Mesenchymal stem cell (in vitro differentiated cells and primary cell): ENCODE results near the gene MEIS2.
A peak's percentile ranks its signal among the peaks of the same experiment; 100 is the strongest.

Experiments
- DNase-seq: peaks from one replicate; pipeline ENCODE4 v3.0.0-alpha.2; 2013
- H2AFZ ChIP-seq: one replicate; pipeline ENCODE4 v1.6.1; 2013; ENCODE audit warnings: low read depth, mild to moderate bottlenecking, control low read depth, inconsistent platforms, low read length, moderate library complexity
- H2AK5ac ChIP-seq: 2 replicates; pipeline ENCODE4 v1.6.1; 2013; ENCODE audit warnings: low read length, moderate library complexity, mild to moderate bottlenecking, inconsistent platforms; ENCODE audit not compliant: severe bottlenecking
- H2BK120ac ChIP-seq: one replicate; pipeline ENCODE4 v1.6.1; 2013; ENCODE audit warnings: low read depth, mild to moderate bottlenecking, inconsistent platforms, low read length, moderate library complexity
- H2BK12ac ChIP-seq, 2 experiments: one replicate each; pipeline ENCODE4 v1.6.1; 2013; ENCODE audit warnings: inconsistent platforms in 2 of 2, low read length in 2 of 2, mild to moderate bottlenecking in 2 of 2, moderate library complexity in 2 of 2, control low read depth in 1 of 2
- H2BK15ac ChIP-seq: one replicate; pipeline ENCODE4 v1.6.1; 2013; ENCODE audit warnings: mild to moderate bottlenecking, low read depth, inconsistent platforms; ENCODE audit not compliant: poor library complexity, severe bottlenecking
- H2BK5ac ChIP-seq: 2 replicates; pipeline ENCODE4 v1.6.1; 2013; ENCODE audit warnings: low read depth, mild to moderate bottlenecking, low read length, control low read depth, inconsistent platforms; ENCODE audit not compliant: poor library complexity, severe bottlenecking
- H3K14ac ChIP-seq, 2 experiments: one replicate each; pipeline ENCODE4 v1.6.1; 2013; ENCODE audit warnings: inconsistent platforms in 2 of 2, low read length in 2 of 2, control low read depth in 1 of 2, mild to moderate bottlenecking in 1 of 2, moderate library complexity in 1 of 2
- H3K18ac ChIP-seq, 2 experiments: one replicate each; pipeline ENCODE4 v1.6.1; 2013; ENCODE audit warnings: inconsistent platforms in 2 of 2, low read length in 2 of 2, control low read depth in 1 of 2, low read depth in 1 of 2, mild to moderate bottlenecking in 1 of 2
- H3K23ac ChIP-seq, 2 experiments: one replicate each; pipeline ENCODE4 v1.6.1; 2013; ENCODE audit warnings: inconsistent platforms in 2 of 2, low read length in 2 of 2, mild to moderate bottlenecking in 2 of 2, moderate library complexity in 2 of 2, control low read depth in 1 of 2
- H3K27ac ChIP-seq: 2 replicates; pipeline ENCODE4 v1.5.1; 2013; ENCODE audit warnings: mild to moderate bottlenecking, moderate library complexity, low read length, control low read depth, inconsistent platforms; ENCODE audit not compliant: poor library complexity, severe bottlenecking
- H3K27me3 ChIP-seq, 2 experiments: 2 replicates each; pipeline versions ENCODE4 v1.6.1 to v1.7.0; 2013; ENCODE audit warnings: low read length in 2 of 2, mild to moderate bottlenecking in 2 of 2, moderate library complexity in 2 of 2, control low read depth in 1 of 2, inconsistent platforms in 1 of 2; ENCODE audit not compliant: control insufficient read depth in 1 of 2, insufficient read depth in 1 of 2
- H3K36me3 ChIP-seq, 2 experiments: 2 replicates each; pipeline versions ENCODE4 v1.6.1 to v1.7.0; 2013; ENCODE audit warnings: low read length in 2 of 2, control low read depth in 1 of 2, inconsistent platforms in 1 of 2, low read depth in 1 of 2, mild to moderate bottlenecking in 1 of 2; ENCODE audit not compliant: insufficient read depth in 2 of 2, control insufficient read depth in 1 of 2
- H3K4ac ChIP-seq, 2 experiments: one replicate each; pipeline ENCODE4 v1.6.1; 2013; ENCODE audit warnings: inconsistent platforms in 2 of 2, low read length in 2 of 2, mild to moderate bottlenecking in 2 of 2, moderate library complexity in 2 of 2, control low read depth in 1 of 2, low read depth in 1 of 2
- H3K4me1 ChIP-seq: 2 replicates; pipeline ENCODE4 v1.6.1; 2013; ENCODE audit warnings: low read depth, low read length, control low read depth; ENCODE audit not compliant: control insufficient read depth, insufficient read depth
- H3K4me2 ChIP-seq: 2 replicates; pipeline ENCODE4 v1.6.1; 2013; ENCODE audit warnings: low read length, mild to moderate bottlenecking, inconsistent platforms; ENCODE audit not compliant: poor library complexity, severe bottlenecking
- H3K4me3 ChIP-seq, 2 experiments: 2 replicates each; pipeline versions ENCODE4 v1.5.1 to v1.7.0; 2013; ENCODE audit warnings: low read length in 2 of 2, mild to moderate bottlenecking in 2 of 2, control low read depth in 1 of 2, low read depth in 1 of 2; ENCODE audit not compliant: insufficient read depth in 1 of 2
- H3K79me1 ChIP-seq: replicated peaks from 2 replicates; pipeline ENCODE4 v1.6.1; 2013; ENCODE audit warnings: mild to moderate bottlenecking, control low read depth, low read length, inconsistent platforms; ENCODE audit not compliant: poor library complexity, severe bottlenecking
- H3K9ac ChIP-seq: 2 replicates; pipeline ENCODE4 v1.7.0; 2013; ENCODE audit warnings: mild to moderate bottlenecking, low read length, moderate library complexity
- H3K9me3 ChIP-seq: 2 replicates; pipeline ENCODE4 v1.7.0; 2013; ENCODE audit warnings: mild to moderate bottlenecking, low read length; ENCODE audit not compliant: control insufficient read depth
- H4K8ac ChIP-seq: one replicate; pipeline ENCODE4 v1.6.1; 2013; ENCODE audit warnings: inconsistent platforms, mild to moderate bottlenecking, low read length, moderate library complexity
- H4K91ac ChIP-seq: one replicate; pipeline ENCODE4 v1.6.1; 2013; ENCODE audit warnings: mild to moderate bottlenecking, low read length, inconsistent platforms
- WGBS: methylation state at CpG from one replicate; pipeline ENCODE4 v1.1.7; 2013; ENCODE audit warnings: mixed read lengths; 5-methylcytosine and 5-hydroxymethylcytosine counted together

Gene MEIS2

GRCh38 chr15:37015451-37015850 is 84.9 kb downstream of the MEIS2 start:
- Histone ChIP-seq H2BK120ac (no peak overlapping the region), H3K14ac (no peak overlapping the region), H2AK5ac (no peak overlapping the region), H3K27me3 (no peaks in the 10 kb centered on the region), H3K18ac (peak overlapping the region; percentile 10 to 73), H3K23ac (peak overlapping the region in 1 of 2 experiments; percentile 80), H3K4ac (peak overlapping the region in 1 of 2 experiments; percentile 15), H3K4me1 (no peaks in the 10 kb centered on the region), H4K8ac (no peak overlapping the region), H3K36me3 (peaks cover 0 to 29% of the 10 kb centered on the region in 2 experiments), H3K4me2 (no peak overlapping the region), H2BK12ac (peak overlapping the region in 1 of 2 experiments; percentile 31), H3K79me1 (peaks cover 11% of the 10 kb centered on the region), H3K9ac (peak overlapping the region; percentile 92), H2BK15ac (peak overlapping the region; percentile 80), H3K9me3 (no peaks in the 10 kb centered on the region), H3K27ac (no peak overlapping the region), H4K91ac (no peak overlapping the region), H2AFZ (no peak overlapping the region), H3K4me3 (peak overlapping the region in 1 of 2 experiments; percentile 58), H2BK5ac (no peak overlapping the region)
- DNase-seq = no peak
- 87% methylated on average over 2 of the region's 4 CpGs for WGBS

DNA sequence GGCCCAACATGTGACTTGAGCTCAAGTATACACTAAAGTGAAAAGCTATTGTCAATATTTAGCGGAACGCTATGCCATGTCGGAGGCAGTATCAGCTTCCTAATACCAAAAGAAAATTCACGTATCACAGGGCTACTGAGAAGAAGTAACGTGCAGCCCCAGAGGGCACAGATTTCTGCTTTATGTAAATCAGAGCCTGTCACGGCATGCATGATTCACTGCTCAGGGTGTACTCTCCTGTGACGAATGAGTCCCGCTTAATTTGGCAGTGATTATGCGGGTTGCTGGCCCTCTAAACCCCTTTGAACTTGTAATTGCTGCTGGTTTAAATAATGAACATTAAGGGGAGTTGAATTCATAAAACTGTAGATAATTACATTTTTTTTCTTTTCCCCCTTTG is 85.3 kb downstream of the MEIS2 start:
- H3K36me3 ChIP-seq = peaks cover 0 to 29% of the 10 kb centered on the region in 2 experiments
- no peaks in the 10 kb centered on the region for H3K4me1 ChIP-seq
- H3K9ac ChIP-seq = peak overlapping the region; percentile 92
- no peak overlapping the region for H2AFZ ChIP-seq
- H4K91ac ChIP-seq = no peak overlapping the region
- H3K79me1 ChIP-seq = peaks cover 11% of the 10 kb centered on the region
- H2BK15ac ChIP-seq = no peak overlapping the region
- H3K9me3 ChIP-seq = no peaks in the 10 kb centered on the region
- H3K14ac ChIP-seq = peak overlapping the region in 1 of 2 experiments; percentile 39
- H3K4me3 ChIP-seq = peak overlapping the region in 1 of 2 experiments; percentile 58
- H3K4ac ChIP-seq = peak overlapping the region in 1 of 2 experiments; percentile 44
- no peak overlapping the region for H2BK5ac ChIP-seq
- no peak overlapping the region for H4K8ac ChIP-seq
- no peak overlapping the region for H2BK120ac ChIP-seq
- no peak overlapping the region for H3K27ac ChIP-seq
- DNase-seq = peak; percentile 55
- H2BK12ac ChIP-seq = no peak overlapping the region
- no peaks in the 10 kb centered on the region for H3K27me3 ChIP-seq
- no peak overlapping the region for H3K23ac ChIP-seq
- no peak overlapping the region for H3K4me2 ChIP-seq
- WGBS = 72% methylated on average over 9 of the region's 9 CpGs
- peak overlapping the region in 1 of 2 experiments; percentile 73 for H3K18ac ChIP-seq
- no peak overlapping the region for H2AK5ac ChIP-seq

DNA sequence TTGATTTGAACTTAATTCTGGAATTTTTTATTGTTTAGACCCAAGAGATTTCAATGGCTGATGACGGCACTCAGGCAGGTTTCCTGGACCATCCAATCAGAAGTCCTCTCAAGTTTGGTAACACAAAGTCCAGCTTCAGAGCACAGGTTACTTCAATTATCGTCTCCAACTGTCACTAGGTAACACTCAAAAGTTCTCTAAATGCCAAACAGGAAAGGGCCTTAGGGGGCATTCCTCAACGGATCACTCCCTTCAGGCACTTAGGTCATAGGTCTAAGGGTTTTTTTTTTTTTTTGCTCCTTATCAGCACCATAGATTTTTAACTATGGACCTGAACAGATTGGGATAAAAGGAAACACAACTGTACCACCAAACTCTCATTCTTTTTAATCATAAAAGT is 85.8 kb downstream of the MEIS2 start:
- Histone ChIP-seq H3K27ac (no peak overlapping the region), H3K4ac (no peak overlapping the region), H2BK5ac (no peak overlapping the region), H3K4me2 (no peak overlapping the region), H3K18ac (no peak overlapping the region), H3K23ac (no peak overlapping the region), H2BK120ac (no peak overlapping the region), H3K79me1 (peaks cover 11% of the 10 kb centered on the region), H3K27me3 (no peaks in the 10 kb centered on the region), H2AK5ac (no peak overlapping the region), H3K9me3 (no peaks in the 10 kb centered on the region), H3K4me1 (no peaks in the 10 kb centered on the region), H3K36me3 (peaks cover 0 to 29% of the 10 kb centered on the region in 2 experiments), H2BK15ac (no peak overlapping the region), H3K4me3 (no peak overlapping the region), H3K9ac (peak overlapping the region; percentile 92), H2BK12ac (no peak overlapping the region), H3K14ac (no peak overlapping the region), H4K8ac (no peak overlapping the region), H4K91ac (no peak overlapping the region), H2AFZ (no peak overlapping the region)
- WGBS = 81% methylated on average over 2 of the region's 3 CpGs
- no peak for DNase-seq

GRCh38 chr15:37014137-37014536 is 86.2 kb downstream of the MEIS2 start:
- Histone ChIP-seq H2BK120ac (no peak overlapping the region), H3K9me3 (no peaks in the 10 kb centered on the region), H3K18ac (no peak overlapping the region), H4K91ac (no peak overlapping the region), H2BK15ac (no peak overlapping the region), H3K27me3 (no peaks in the 10 kb centered on the region), H3K14ac (no peak overlapping the region), H2AFZ (no peak overlapping the region), H3K23ac (no peak overlapping the region), H2AK5ac (no peak overlapping the region), H3K4me3 (no peak overlapping the region), H3K9ac (peak overlapping the region; percentile 92), H3K4ac (no peak overlapping the region), H3K27ac (no peak overlapping the region), H3K4me2 (no peak overlapping the region), H2BK12ac (peak overlapping the region in 1 of 2 experiments; percentile 41), H3K79me1 (peaks cover 11% of the 10 kb centered on the region), H4K8ac (no peak overlapping the region), H3K4me1 (no peaks in the 10 kb centered on the region), H2BK5ac (no peak overlapping the region), H3K36me3 (peaks cover 0 to 28% of the 10 kb centered on the region in 2 experiments)
- DNase-seq = peak; percentile 44
- 100% methylated on average over 1 of the region's 2 CpGs for WGBS
